Effector memory CD8-positive, alpha-beta T cell (primary cell): ENCODE results near the gene EFNB1.

Source experiments
- ATAC-seq: fragments of 150-1000 bp; cut with Tn5 transposase; replicated peaks from 2 replicates; pipeline ENCODE4 v1.10.0; 2021; ENCODE audit warnings: mild to moderate bottlenecking, moderate library complexity
- DNase-seq, 3 experiments: peaks; one replicate each; pipeline ENCODE4 v3.0.0; 2021
- H3K27ac Mint-ChIP-seq, 2 donors: one replicate each; pipeline ENCODE4 v1.8.0; 2022; ENCODE audit warnings: mild to moderate bottlenecking in 2 of 2, mixed read lengths in 2 of 2, moderate library complexity in 2 of 2
- H3K27me3 Mint-ChIP-seq, 2 donors: one replicate each; pipeline ENCODE4 v1.8.0; 2022; ENCODE audit warnings: mixed read lengths in 2 of 2
- H3K36me3 Mint-ChIP-seq: one replicate; pipeline ENCODE4 v1.8.0; 2022; ENCODE audit warnings: mild to moderate bottlenecking, moderate library complexity, mixed read lengths; ENCODE audit not compliant: insufficient read depth
- H3K4me1 Mint-ChIP-seq, 2 donors: one replicate each; pipeline ENCODE4 v1.8.0; 2022; ENCODE audit warnings: low read depth in 2 of 2, mixed read lengths in 2 of 2
- H3K4me3 Mint-ChIP-seq, 2 donors: one replicate each; pipeline ENCODE4 v1.8.0; 2022; ENCODE audit warnings: mild to moderate bottlenecking in 2 of 2, mixed read lengths in 2 of 2, moderate library complexity in 2 of 2
- H3K9me3 Mint-ChIP-seq, 2 donors: one replicate each; pipeline ENCODE4 v1.8.0; 2022; ENCODE audit warnings: mixed read lengths in 2 of 2

The EFNB1 gene

DNA sequence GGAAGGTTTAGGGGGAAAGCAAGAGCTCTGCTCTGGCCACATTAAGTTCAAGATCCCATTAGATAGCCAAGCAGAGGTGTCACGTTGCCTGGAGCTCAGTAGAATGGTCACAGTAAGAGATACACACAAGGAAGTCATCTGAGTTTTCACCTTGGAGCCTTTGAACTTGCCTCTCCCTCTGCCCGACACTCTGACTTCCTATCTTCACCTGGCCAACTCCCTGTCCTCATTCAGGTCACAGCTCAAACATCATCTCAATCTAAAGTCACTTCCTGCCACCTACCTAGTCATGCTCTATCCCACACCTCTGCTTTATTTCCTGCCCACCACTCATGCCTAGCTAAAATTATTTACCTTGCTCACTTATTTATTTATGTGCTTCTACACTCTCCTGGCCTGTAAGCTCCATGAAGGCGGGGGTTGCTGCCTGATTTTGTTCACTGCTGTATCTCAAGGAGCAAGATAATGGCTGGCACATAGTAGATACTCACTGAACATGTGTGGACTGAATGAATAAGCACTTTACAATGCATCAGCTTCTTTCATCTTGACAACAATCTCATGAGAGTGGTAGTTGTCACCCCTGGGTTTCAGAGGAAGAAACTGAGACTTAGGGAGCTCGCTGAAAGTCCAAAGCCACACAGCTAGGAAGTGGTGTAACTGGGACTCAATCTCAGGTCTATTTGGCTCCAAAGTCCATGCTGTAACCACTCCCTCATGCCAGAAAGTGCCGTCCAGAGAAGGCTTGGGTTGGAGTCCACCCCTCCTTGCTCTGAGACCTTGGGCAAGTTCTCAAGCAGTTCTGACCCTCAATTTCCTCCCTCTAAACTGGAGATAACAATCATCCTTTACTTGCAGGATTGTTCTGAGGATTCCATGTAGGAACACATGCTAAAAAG is 40.3 kb downstream of the EFNB1 start:
- H3K36me3 Mint-ChIP-seq = peaks cover 4% of the 10 kb centered on the region
- no peaks in the 10 kb centered on the region for H3K9me3 Mint-ChIP-seq
- peaks cover 11 to 14% of the 10 kb centered on the region in 2 donors for H3K4me1 Mint-ChIP-seq
- H3K27ac Mint-ChIP-seq = peak overlapping the region in 1 of 2 donors; percentile 36
- DNase-seq = no peak
- no peak overlapping the region for H3K4me3 Mint-ChIP-seq
- peaks cover 0 to 4% of the 10 kb centered on the region in 2 donors for H3K27me3 Mint-ChIP-seq
- ATAC-seq = no peak

- Mint-ChIP-seq H3K36me3 (peaks cover 4% of the 10 kb centered on the region), H3K27me3 (peaks cover 0 to 16% of the 10 kb centered on the region in 2 donors), H3K4me3 (no peak overlapping the region), H3K4me1 (peaks cover 7 to 14% of the 10 kb centered on the region in 2 donors), H3K9me3 (no peaks in the 10 kb centered on the region), H3K27ac (peak overlapping the region in 1 of 2 donors; percentile 62)
- ATAC-seq (no peak), DNase-seq (no peak)
Observed at GRCh38 chrX:68870357-68870756, 41.5 kb downstream of the EFNB1 start.

- H3K4me1 Mint-ChIP-seq = peaks cover 7 to 14% of the 10 kb centered on the region in 2 donors
Observed at GRCh38 chrX:68872171-68872570, 43.4 kb downstream of the EFNB1 start.

DNA sequence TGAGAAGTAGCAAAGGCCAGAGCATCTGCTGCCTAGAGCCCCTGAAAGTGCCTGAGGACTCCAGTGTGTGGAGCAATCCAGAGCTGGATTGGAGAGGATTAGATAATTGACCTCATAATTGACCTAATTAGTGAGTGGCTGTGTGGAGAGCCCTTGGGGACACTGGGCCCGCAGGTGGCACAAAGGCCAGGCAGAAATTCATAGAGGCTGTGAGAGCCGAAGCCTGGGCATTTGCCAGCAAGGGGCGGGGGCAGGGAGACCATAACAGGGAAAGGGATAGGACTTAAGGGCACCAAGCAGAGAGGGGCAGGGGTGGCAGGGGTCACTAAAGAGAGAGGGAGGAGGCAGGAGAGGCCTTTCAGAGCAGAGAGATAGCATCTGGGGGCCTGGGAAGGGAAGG is 45.3 kb downstream of the EFNB1 start:
- ATAC-seq = no peak
- Mint-ChIP-seq H3K4me3 (no peak overlapping the region), H3K4me1 (peaks cover 1 to 8% of the 10 kb centered on the region in 2 donors), H3K27me3 (peaks cover 0 to 17% of the 10 kb centered on the region in 2 donors), H3K9me3 (no peaks in the 10 kb centered on the region), H3K36me3 (peaks cover 4% of the 10 kb centered on the region), H3K27ac (no peak overlapping the region)
- no peak for DNase-seq

More at GRCh38 chrX:68872171-68872570, 43.4 kb downstream of the EFNB1 start:
- ATAC-seq = no peak
- Mint-ChIP-seq H3K9me3 (no peaks in the 10 kb centered on the region), H3K4me3 (no peak overlapping the region), H3K36me3 (peaks cover 4% of the 10 kb centered on the region), H3K27me3 (peaks cover 0 to 17% of the 10 kb centered on the region in 2 donors), H3K27ac (no peak overlapping the region)
- no peak for DNase-seq

DNA sequence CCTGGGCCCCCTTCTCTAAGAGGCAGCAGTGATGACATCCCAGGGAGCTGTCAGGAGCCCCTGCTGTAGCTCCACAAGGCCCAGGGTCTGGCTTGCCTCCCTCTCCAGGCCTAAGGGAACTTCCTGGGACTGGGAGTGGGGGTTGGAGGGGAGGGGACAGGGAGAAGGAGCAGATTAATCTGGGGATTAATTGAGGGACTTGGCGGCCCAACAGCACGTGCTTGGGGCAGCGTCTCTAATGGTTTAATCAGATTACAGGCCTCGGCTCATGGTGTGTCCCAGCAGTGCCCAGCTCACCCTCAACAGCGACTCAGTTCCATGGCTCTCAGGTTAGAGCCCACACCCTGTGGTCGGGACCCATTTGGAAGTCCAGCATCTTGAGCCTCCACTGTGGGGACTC is 47.9 kb downstream of the EFNB1 start:
- Mint-ChIP-seq H3K27ac (no peak overlapping the region), H3K9me3 (no peaks in the 10 kb centered on the region), H3K27me3 (peaks cover 0 to 17% of the 10 kb centered on the region in 2 donors), H3K4me1 (no peaks in the 10 kb centered on the region), H3K4me3 (no peak overlapping the region), H3K36me3 (no peaks in the 10 kb centered on the region)
- ATAC-seq = no peak
- DNase-seq = no peak

DNA sequence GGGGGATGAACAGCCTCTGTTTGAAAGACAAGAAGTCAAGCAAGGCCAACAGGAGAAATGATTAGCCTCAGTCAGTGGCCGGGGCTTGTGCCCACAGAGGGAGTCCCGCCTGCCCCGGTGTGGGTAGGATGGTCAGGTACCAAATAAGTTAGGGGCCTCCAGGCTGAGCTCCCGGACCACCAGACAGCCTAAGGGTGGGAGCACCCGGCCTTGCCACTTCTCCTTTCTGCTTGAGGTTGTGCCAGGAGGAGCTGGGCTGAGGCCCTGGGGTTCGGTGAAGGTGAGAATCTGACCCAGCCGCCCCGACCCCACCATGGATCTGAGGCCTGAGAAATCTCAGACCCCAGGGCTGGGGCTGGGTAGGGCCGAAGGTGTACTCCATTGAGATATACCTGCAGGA is 48.8 kb downstream of the EFNB1 start:
- Mint-ChIP-seq H3K9me3 (no peaks in the 10 kb centered on the region), H3K4me3 (no peak overlapping the region), H3K27me3 (peaks cover 0 to 17% of the 10 kb centered on the region in 2 donors), H3K27ac (no peak overlapping the region), H3K36me3 (no peaks in the 10 kb centered on the region), H3K4me1 (no peaks in the 10 kb centered on the region)
- no peak for DNase-seq
- no peak for ATAC-seq

DNA sequence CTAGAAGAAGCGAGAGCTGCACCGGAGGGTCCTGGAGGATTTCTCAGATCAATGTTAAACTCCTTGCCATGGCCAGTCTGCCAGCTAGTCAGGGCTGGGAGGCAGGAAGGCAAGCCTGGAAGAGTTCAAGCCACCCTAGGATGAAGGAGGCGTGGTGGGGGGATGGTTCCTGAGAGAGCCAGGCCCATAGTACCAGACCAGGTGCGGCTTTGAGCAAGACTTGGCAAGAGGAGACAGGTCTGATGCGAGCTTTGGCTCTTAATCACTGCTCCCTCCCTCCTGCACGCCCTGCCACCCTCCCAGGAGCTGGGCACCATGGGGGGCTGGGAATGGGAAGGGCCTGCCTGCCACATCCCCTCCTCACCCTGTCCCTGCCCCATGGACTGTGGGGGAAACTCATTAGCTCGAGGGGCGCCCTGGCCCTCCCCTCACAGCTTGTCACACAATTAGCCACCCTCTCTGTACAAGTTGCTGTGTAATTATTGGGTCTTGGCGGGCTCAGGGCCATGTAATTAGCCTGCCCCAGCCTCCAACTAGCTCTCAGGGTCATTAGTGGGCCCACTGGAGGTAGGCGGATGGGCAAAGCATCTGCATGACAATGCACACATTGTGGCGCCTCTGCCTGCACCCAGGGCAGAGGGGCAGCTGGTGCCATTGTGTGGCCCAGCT is 50.3 kb downstream of the EFNB1 start:
- Mint-ChIP-seq H3K36me3 (no peaks in the 10 kb centered on the region), H3K27ac (no peak overlapping the region), H3K4me1 (no peaks in the 10 kb centered on the region), H3K9me3 (no peaks in the 10 kb centered on the region), H3K27me3 (peaks cover 0 to 13% of the 10 kb centered on the region in 2 donors), H3K4me3 (no peak overlapping the region)
- ATAC-seq (no peak), DNase-seq (no peak)

DNA sequence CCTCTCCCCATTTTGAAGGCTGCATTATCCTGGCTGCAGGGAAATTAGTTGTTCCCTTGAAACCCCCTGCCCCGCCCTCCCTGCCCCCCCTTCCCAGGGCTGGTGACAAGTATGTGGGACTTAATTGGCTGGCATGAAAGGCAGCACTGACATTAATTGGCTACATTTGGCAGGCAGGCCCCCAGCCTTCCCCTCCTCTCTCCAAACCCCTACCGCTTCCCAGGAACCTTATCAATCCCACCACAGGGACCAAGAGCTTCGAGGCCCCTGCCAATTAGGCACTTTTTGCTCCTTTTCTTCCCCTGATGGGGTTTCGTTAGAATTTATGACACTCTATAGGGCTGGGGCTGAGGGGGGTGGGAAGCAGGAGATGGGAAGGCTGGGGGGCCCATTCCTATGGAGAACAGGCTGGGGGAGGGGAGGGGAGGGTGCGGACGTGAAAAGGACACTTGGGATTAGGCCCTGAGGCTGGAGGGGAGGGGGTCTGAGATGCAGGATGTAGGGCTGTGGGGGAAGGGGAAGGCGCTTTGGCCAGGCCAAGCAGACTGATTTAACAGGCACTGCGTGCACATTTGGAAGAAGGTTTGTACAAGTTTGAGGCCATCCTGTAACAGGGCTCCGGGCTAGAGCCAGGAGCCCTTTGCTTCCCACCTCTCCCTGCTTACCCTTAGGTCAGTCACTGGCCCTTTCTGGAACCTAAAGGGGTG is 52.2 kb downstream of the EFNB1 start:
- DNase-seq (no peak), ATAC-seq (no peak)
- no peaks in the 10 kb centered on the region for H3K27me3 Mint-ChIP-seq
- H3K36me3 Mint-ChIP-seq = no peaks in the 10 kb centered on the region
- H3K27ac Mint-ChIP-seq = no peak overlapping the region
- H3K9me3 Mint-ChIP-seq = no peaks in the 10 kb centered on the region
- H3K4me3 Mint-ChIP-seq = no peak overlapping the region
- no peaks in the 10 kb centered on the region for H3K4me1 Mint-ChIP-seq

GRCh38 chrX:68881911-68882310 is 53.1 kb downstream of the EFNB1 start:
- no peak for DNase-seq
- no peaks in the 10 kb centered on the region for H3K27me3 Mint-ChIP-seq
- no peaks in the 10 kb centered on the region for H3K9me3 Mint-ChIP-seq
- H3K27ac Mint-ChIP-seq = no peak overlapping the region
- no peaks in the 10 kb centered on the region for H3K4me1 Mint-ChIP-seq
- H3K4me3 Mint-ChIP-seq = no peak overlapping the region
- H3K36me3 Mint-ChIP-seq = no peaks in the 10 kb centered on the region
- no peak for ATAC-seq

DNA sequence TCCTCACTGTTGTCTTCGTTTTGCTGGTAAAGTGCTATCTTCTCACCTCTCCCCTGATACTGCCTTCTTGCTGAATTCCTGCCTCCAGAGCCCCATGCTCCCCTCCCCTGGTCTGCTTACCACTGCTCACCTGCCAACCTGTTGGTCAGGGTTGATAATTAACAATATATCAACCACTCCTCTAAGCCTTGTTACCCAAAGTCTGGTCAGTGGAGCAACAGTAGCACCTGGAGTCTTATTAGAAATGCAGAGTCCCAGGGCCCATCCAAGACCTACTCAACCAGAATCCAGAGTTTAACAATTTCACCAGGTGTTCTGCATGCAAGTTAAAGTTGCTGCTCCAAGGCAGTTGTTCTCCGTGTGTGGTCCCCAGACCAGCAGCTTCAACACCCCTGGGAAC is 55.0 kb downstream of the EFNB1 start:
- no peak for DNase-seq
- H3K9me3 Mint-ChIP-seq = no peaks in the 10 kb centered on the region
- H3K27ac Mint-ChIP-seq = no peak overlapping the region
- H3K4me1 Mint-ChIP-seq = no peaks in the 10 kb centered on the region
- H3K36me3 Mint-ChIP-seq = no peaks in the 10 kb centered on the region
- no peak for ATAC-seq
- H3K4me3 Mint-ChIP-seq = no peak overlapping the region
- H3K27me3 Mint-ChIP-seq = no peaks in the 10 kb centered on the region

DNA sequence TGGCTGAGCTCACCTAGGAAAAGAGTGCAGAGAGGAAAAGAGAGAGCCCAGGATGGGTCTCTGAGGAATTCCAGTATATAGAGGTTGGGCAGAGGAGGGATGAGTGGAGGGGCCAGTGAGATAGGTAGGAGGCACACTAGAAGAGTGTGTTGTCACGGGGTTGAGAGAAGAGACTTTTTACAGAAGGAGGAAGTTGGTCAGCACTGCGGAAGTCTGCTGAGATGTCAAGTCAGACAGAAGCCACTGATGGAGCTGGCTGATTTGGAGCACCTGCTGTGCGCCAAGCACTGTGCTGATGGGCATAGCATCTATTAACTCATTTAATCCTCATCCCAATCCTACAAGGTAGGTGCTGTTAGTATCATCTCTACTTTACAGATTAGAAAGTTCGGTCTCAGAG is 60.4 kb downstream of the EFNB1 start:
- no peak for ATAC-seq
- Mint-ChIP-seq H3K27me3 (peaks cover 0 to 7% of the 10 kb centered on the region in 2 donors), H3K27ac (no peak overlapping the region), H3K9me3 (no peaks in the 10 kb centered on the region), H3K4me1 (no peaks in the 10 kb centered on the region), H3K36me3 (no peaks in the 10 kb centered on the region), H3K4me3 (no peak overlapping the region)
- no peak for DNase-seq
